GM06990 (cell line): Measurements from ENCODE around the gene GPI.
"Not testable (repeated sequence)": the region's sequence is repeated elsewhere in the genome, so short reads cannot be mapped to it uniquely, and the experiment has no call there.

Experiments used
- DNase-seq: peaks from one replicate; pipeline ENCODE4 v3.0.0-alpha.2; 2011; ENCODE audit not compliant: insufficient read length; ENCODE audit errors: extremely low read depth
- H3K27me3 ChIP-seq: replicated peaks from 2 replicates; pipeline ENCODE4 v1.6.0; 2011; ENCODE audit warnings: low read length; ENCODE audit not compliant: control insufficient read depth, insufficient read depth
- H3K36me3 ChIP-seq: 2 replicates; pipeline ENCODE4 v1.5.1; 2011; ENCODE audit warnings: low read length; ENCODE audit not compliant: control insufficient read depth, insufficient read depth
- H3K4me3 ChIP-seq: replicated peaks from 2 replicates; pipeline ENCODE4 v1.5.1; 2011; ENCODE audit warnings: low read depth, mild to moderate bottlenecking, control low read depth, low read length
- CTCF ChIP-seq: IDR thresholded peaks from 2 replicates; pipeline ENCODE4 v1.5.1; 2011; ENCODE audit warnings: low read length, control low read depth, mild to moderate bottlenecking, inconsistent platforms; ENCODE audit not compliant: insufficient read depth, poor library complexity, severe bottlenecking

GPI gene

GRCh38 chr19:34387446-34387810 is 22.4 kb downstream of the GPI start:
- peaks cover 44% of the 10 kb centered on the region for H3K36me3 ChIP-seq
- TF ChIP-seq CTCF, result no peak
- no peaks in the 10 kb centered on the region for H3K27me3 ChIP-seq
- H3K4me3 ChIP-seq, result no peak overlapping the region
- no peak for DNase-seq

- H3K4me3 ChIP-seq, DNase-seq, H3K27me3 ChIP-seq: not testable (repeated sequence)
- peaks cover 44% of the 10 kb centered on the region for H3K36me3 ChIP-seq
These were observed 23.7 kb downstream of the GPI start for GRCh38 chr19:34388745-34389144.

GRCh38 chr19:34391813-34392212 is 26.8 kb downstream of the GPI start:
- H3K27me3 ChIP-seq, result no peaks in the 10 kb centered on the region
- H3K36me3 ChIP-seq, result peaks cover 47% of the 10 kb centered on the region
- TF ChIP-seq CTCF, result no peak

GRCh38 chr19:34393031-34393430 is 28.0 kb downstream of the GPI start:
- Histone ChIP-seq H3K36me3 (peaks cover 54% of the 10 kb centered on the region), H3K4me3 (no peak overlapping the region), H3K27me3 (no peaks in the 10 kb centered on the region)
- DNase-seq, result no peak
- TF ChIP-seq CTCF, result no peak

More at GRCh38 chr19:34391813-34392212, 26.8 kb downstream of the GPI start:
- H3K4me3 ChIP-seq, result no peak overlapping the region
- no peak for DNase-seq

GRCh38 chr19:34393629-34394028 is 28.6 kb downstream of the GPI start:
- no peak for TF ChIP-seq CTCF
- H3K4me3 ChIP-seq, result no peak overlapping the region
- H3K36me3 ChIP-seq, result peaks cover 52% of the 10 kb centered on the region
- no peaks in the 10 kb centered on the region for H3K27me3 ChIP-seq
- no peak for DNase-seq

- no peaks in the 10 kb centered on the region for H3K27me3 ChIP-seq
- no peak for DNase-seq
- TF ChIP-seq CTCF, result no peak
- no peak overlapping the region for H3K4me3 ChIP-seq
- peaks cover 40% of the 10 kb centered on the region for H3K36me3 ChIP-seq
These were observed 32.9 kb downstream of the GPI start for GRCh38 chr19:34397853-34398252.
